NCI-H2196 treated with DMSO at 0.1 percent for 48 hours (cell line): Measurements from ENCODE around the gene PRKAR2B.
"Not testable (repeated sequence)": the region's sequence is repeated elsewhere in the genome, so short reads cannot be mapped to it uniquely, and the experiment has no call there.

Experiments used
- DNase-seq: peaks from one replicate; lab custom pipeline; 2025; ENCODE audit not compliant: unreplicated experiment; lab: John Stamatoyannopoulos, UW

PRKAR2B gene

GRCh38 chr7:107047902-107048782, 3.6 kb downstream of the PRKAR2B start:
- DNase-seq, result no peak

- no peak for DNase-seq
Measured at GRCh38 chr7:107048783-107049418, 4.4 kb downstream of the PRKAR2B start.

- DNase-seq, result no peak
Measured at GRCh38 chr7:107049480-107049879, 5.0 kb downstream of the PRKAR2B start.

- DNase-seq, result no peak
Measured at GRCh38 chr7:107049971-107050532, 5.5 kb downstream of the PRKAR2B start.

GRCh38 chr7:107051376-107051775, 6.9 kb downstream of the PRKAR2B start:
- no peak for DNase-seq

GRCh38 chr7:107054965-107055364, 10.5 kb downstream of the PRKAR2B start:
- not testable (repeated sequence) for DNase-seq

- not testable (repeated sequence) for DNase-seq
Measured at GRCh38 chr7:107056058-107056457, 11.6 kb downstream of the PRKAR2B start.

- no peak for DNase-seq
Measured at GRCh38 chr7:107056728-107057473, 12.4 kb downstream of the PRKAR2B start.

- no peak for DNase-seq
Measured at GRCh38 chr7:107057474-107057833, 12.9 kb downstream of the PRKAR2B start.

- no peak for DNase-seq
Measured at GRCh38 chr7:107059468-107059867, 15.0 kb downstream of the PRKAR2B start.

- DNase-seq, result no peak
Measured at GRCh38 chr7:107063245-107064120, 19.0 kb downstream of the PRKAR2B start.

GRCh38 chr7:107064255-107064654, 19.8 kb downstream of the PRKAR2B start:
- DNase-seq, result no peak

- no peak for DNase-seq
Measured at GRCh38 chr7:107065929-107066247, 21.4 kb downstream of the PRKAR2B start.

- DNase-seq, result no peak
Measured at GRCh38 chr7:107068156-107068555, 23.7 kb downstream of the PRKAR2B start.

GRCh38 chr7:107069457-107069856, 25.0 kb downstream of the PRKAR2B start:
- no peak for DNase-seq

GRCh38 chr7:107070710-107071109, 26.2 kb downstream of the PRKAR2B start:
- DNase-seq, result no peak

- DNase-seq, result no peak
Measured at GRCh38 chr7:107071129-107071528, 26.6 kb downstream of the PRKAR2B start.

- no peak for DNase-seq
Measured at GRCh38 chr7:107072133-107072532, 27.6 kb downstream of the PRKAR2B start.

- DNase-seq, result no peak
Measured at GRCh38 chr7:107075863-107076574, 31.5 kb downstream of the PRKAR2B start.
